Esophagus squamous epithelium (tissue), 4 donors: Measurements from ENCODE around the gene IPMK.

Experiments
- CTCF ChIP-seq, 6 experiments: fragments of 450-650 bp in 4 of 6; fragments of 200-600 bp in 2 of 6; sonication (generic) in 2 of 6; IDR thresholded peaks; one replicate each; pipeline ENCODE4 v1.5.1; 2016 to 2019; ENCODE audit warnings: antibody characterized with exemption in 6 of 6, mild to moderate bottlenecking in 4 of 6, moderate library complexity in 4 of 6
- POLR2A ChIP-seq, 4 donors: fragments of 450-650 bp; IDR thresholded peaks; one replicate each; pipeline ENCODE4 v1.6.1; 2017; ENCODE audit warnings: antibody characterized with exemption in 4 of 4, mild to moderate bottlenecking in 4 of 4, moderate library complexity in 3 of 4

GRCh38 chr10:58164517-58164916 is 103.2 kb downstream of the IPMK start:
- TF ChIP-seq POLR2A (IDR thresholded peaks at IDR 0.05) (no peak), CTCF (IDR thresholded peaks at IDR 0.05) (no peak)
